Trophoblast cell (in vitro differentiated cells and primary cell): Measurements from ENCODE around the gene STK17A.

Experiments
- DNase-seq, 2 donors: peaks; one replicate each; pipeline ENCODE4 v3.0.0-alpha.2; 2016
- H2AFZ ChIP-seq: 2 replicates; pipeline ENCODE4 v1.6.1; 2013; ENCODE audit warnings: low read length, moderate library complexity, mild to moderate bottlenecking; ENCODE audit not compliant: insufficient read depth, poor library complexity
- H2AK5ac ChIP-seq: 2 replicates; pipeline ENCODE4 v1.6.1; 2013; ENCODE audit warnings: mild to moderate bottlenecking, low read length
- H2BK120ac ChIP-seq: 2 replicates; pipeline ENCODE4 v1.6.1; 2013; ENCODE audit warnings: low read length, mild to moderate bottlenecking, moderate library complexity; ENCODE audit not compliant: insufficient read depth, poor library complexity
- H2BK12ac ChIP-seq: 2 replicates; pipeline ENCODE4 v1.6.1; 2013; ENCODE audit warnings: mild to moderate bottlenecking, low read length, moderate library complexity
- H2BK5ac ChIP-seq: 2 replicates; pipeline ENCODE4 v1.6.1; 2013; ENCODE audit warnings: low read length, low read depth, moderate library complexity, mild to moderate bottlenecking; ENCODE audit not compliant: poor library complexity
- H3K14ac ChIP-seq: 2 replicates; pipeline ENCODE4 v1.6.1; 2013; ENCODE audit warnings: mild to moderate bottlenecking, low read length
- H3K18ac ChIP-seq: 2 replicates; pipeline ENCODE4 v1.6.1; 2013; ENCODE audit warnings: mild to moderate bottlenecking, low read length
- H3K23ac ChIP-seq: 2 replicates; pipeline ENCODE4 v1.6.1; 2013; ENCODE audit warnings: low read length
- H3K27ac ChIP-seq: 2 replicates; pipeline ENCODE4 v1.5.1; 2013; ENCODE audit warnings: low read depth, mild to moderate bottlenecking, inconsistent platforms, low read length, moderate library complexity
- H3K27me3 ChIP-seq: 2 replicates; pipeline ENCODE4 v1.6.1; 2013; ENCODE audit warnings: inconsistent platforms, mild to moderate bottlenecking, low read length, moderate library complexity; ENCODE audit not compliant: insufficient read depth
- H3K36me3 ChIP-seq, 2 experiments: 1 replicate in 1 of 2; 2 replicates in 1 of 2; pipeline ENCODE4 v1.6.1; 2013; ENCODE audit warnings: low read length in 2 of 2, mild to moderate bottlenecking in 2 of 2, moderate library complexity in 1 of 2; ENCODE audit not compliant: insufficient read depth in 2 of 2, control insufficient read depth in 1 of 2
- H3K4ac ChIP-seq: 2 replicates; pipeline ENCODE4 v1.6.1; 2013; ENCODE audit warnings: low read depth, mild to moderate bottlenecking, low read length, moderate library complexity
- H3K4me1 ChIP-seq, 2 experiments: 1 replicate in 1 of 2; 2 replicates in 1 of 2; pipeline ENCODE4 v1.6.1; 2013; ENCODE audit warnings: low read length in 2 of 2, mild to moderate bottlenecking in 2 of 2, moderate library complexity in 1 of 2; ENCODE audit not compliant: insufficient read depth in 2 of 2, control insufficient read depth in 1 of 2
- H3K4me2 ChIP-seq: 2 replicates; pipeline ENCODE4 v1.6.1; 2013; ENCODE audit warnings: inconsistent platforms, mild to moderate bottlenecking, low read length, moderate library complexity
- H3K4me3 ChIP-seq: 2 replicates; pipeline ENCODE4 v1.5.1; 2013; ENCODE audit warnings: mild to moderate bottlenecking, low read depth, low read length, inconsistent platforms
- H3K79me1 ChIP-seq: one replicate; pipeline ENCODE4 v1.6.1; 2013; ENCODE audit warnings: low read length
- H3K79me2 ChIP-seq: 2 replicates; pipeline ENCODE4 v1.6.1; 2013; ENCODE audit warnings: low read length, mild to moderate bottlenecking; ENCODE audit not compliant: control insufficient read depth, insufficient read depth, poor library complexity
- H3K9ac ChIP-seq: 2 replicates; pipeline ENCODE4 v1.6.1; 2013; ENCODE audit warnings: mild to moderate bottlenecking, low read length
- H3K9me3 ChIP-seq: 2 replicates; pipeline ENCODE4 v1.6.1; 2013; ENCODE audit warnings: low read depth, mild to moderate bottlenecking, control low read depth, inconsistent platforms, low read length; ENCODE audit not compliant: insufficient read depth
- H4K12ac ChIP-seq: 2 replicates; pipeline ENCODE4 v1.6.1; 2013; ENCODE audit warnings: low read depth, mild to moderate bottlenecking, low read length, moderate library complexity
- H4K8ac ChIP-seq: 2 replicates; pipeline ENCODE4 v1.6.1; 2013; ENCODE audit warnings: low read depth, mild to moderate bottlenecking, low read length, moderate library complexity
- H4K91ac ChIP-seq: one replicate; pipeline ENCODE4 v1.6.1; 2013; ENCODE audit warnings: low read depth, mild to moderate bottlenecking, low read length, moderate library complexity
- WGBS: extraction: QIAGEN DNeasy Blood & Tissue Kit; methylation state at CpG from one replicate; pipeline ENCODE4 v1.1.7; 2013; ENCODE audit warnings: missing lambda C conversion rate; ENCODE audit not compliant: insufficient read length, insufficient coverage; ENCODE audit errors: extremely low coverage; 5-methylcytosine and 5-hydroxymethylcytosine counted together

The STK17A gene

DNA sequence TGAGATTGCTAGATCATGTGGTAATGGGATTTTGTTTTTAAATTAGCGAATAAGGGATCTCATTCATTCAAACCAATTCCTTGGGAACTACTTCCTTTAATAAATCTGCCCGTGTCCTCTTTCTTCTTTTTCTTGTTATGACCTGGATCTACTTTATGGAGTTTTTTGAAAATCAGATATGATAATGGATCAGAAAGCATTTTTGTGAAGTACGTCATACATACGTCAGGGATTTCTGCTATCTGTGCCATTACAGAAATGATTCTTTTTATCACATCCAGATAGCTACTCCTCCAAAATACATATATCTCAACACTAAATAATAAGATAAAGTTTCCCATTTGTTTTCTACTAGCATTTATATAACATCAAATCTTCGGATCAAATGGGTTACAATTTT is 40.2 kb upstream of the STK17A start:
- Histone ChIP-seq H2AK5ac (no peak overlapping the region), H3K9me3 (no peaks in the 10 kb centered on the region), H3K9ac (no peak overlapping the region), H3K14ac (no peak overlapping the region), H4K12ac (no peak overlapping the region), H4K8ac (no peak overlapping the region), H2BK120ac (no peak overlapping the region), H3K23ac (no peak overlapping the region), H3K4me3 (no peak overlapping the region), H3K79me2 (no peaks in the 10 kb centered on the region), H3K18ac (no peak overlapping the region), H3K4ac (no peak overlapping the region), H2BK5ac (no peak overlapping the region), H2BK12ac (no peak overlapping the region), H2AFZ (no peak overlapping the region), H3K4me2 (no peak overlapping the region), H3K4me1 (no peaks in the 10 kb centered on the region), H3K27ac (no peak overlapping the region), H3K27me3 (no peaks in the 10 kb centered on the region), H4K91ac (no peak overlapping the region), H3K79me1 (no peaks in the 10 kb centered on the region), H3K36me3 (no peaks in the 10 kb centered on the region)
- WGBS: no CpG with 5 or more reads among the region's 5 CpGs
- DNase-seq: peak in 1 of 2 donors; percentile 60

DNA sequence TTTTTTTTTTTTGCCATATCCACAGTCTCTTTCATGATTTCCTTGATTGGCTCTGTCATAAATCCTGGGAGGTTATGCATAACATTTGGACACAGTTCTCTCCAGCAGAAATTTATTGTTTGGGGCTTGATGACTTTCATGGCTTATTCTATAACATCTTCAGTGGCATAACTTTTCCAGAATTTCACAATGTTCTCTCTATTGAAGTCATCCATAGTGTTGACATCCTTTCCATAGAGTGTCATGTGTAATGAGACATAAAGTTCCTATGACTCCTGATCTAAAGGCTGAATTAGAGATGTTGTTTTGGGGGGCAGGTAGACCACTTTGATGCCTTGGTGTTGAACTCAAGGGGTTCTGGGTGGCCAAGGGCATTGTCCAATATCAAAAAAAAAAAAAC is 36.7 kb upstream of the STK17A start:
- no peaks in the 10 kb centered on the region for H3K9me3 ChIP-seq
- H3K4me3 ChIP-seq: no peak overlapping the region
- H3K4me1 ChIP-seq: no peaks in the 10 kb centered on the region
- no peak overlapping the region for H4K91ac ChIP-seq
- no peak overlapping the region for H2BK12ac ChIP-seq
- H3K27ac ChIP-seq: no peak overlapping the region
- no peak overlapping the region for H3K23ac ChIP-seq
- no peaks in the 10 kb centered on the region for H3K36me3 ChIP-seq
- H2AFZ ChIP-seq: no peak overlapping the region
- H2BK5ac ChIP-seq: no peak overlapping the region
- H4K8ac ChIP-seq: no peak overlapping the region
- no peak overlapping the region for H3K4me2 ChIP-seq
- no peak overlapping the region for H3K18ac ChIP-seq
- H3K14ac ChIP-seq: no peak overlapping the region
- no peak overlapping the region for H2AK5ac ChIP-seq
- no peaks in the 10 kb centered on the region for H3K79me2 ChIP-seq
- H3K79me1 ChIP-seq: no peaks in the 10 kb centered on the region
- no peak for DNase-seq
- H3K27me3 ChIP-seq: no peaks in the 10 kb centered on the region
- H2BK120ac ChIP-seq: no peak overlapping the region
- no peak overlapping the region for H3K9ac ChIP-seq
- no peak overlapping the region for H3K4ac ChIP-seq
- H4K12ac ChIP-seq: no peak overlapping the region

DNA sequence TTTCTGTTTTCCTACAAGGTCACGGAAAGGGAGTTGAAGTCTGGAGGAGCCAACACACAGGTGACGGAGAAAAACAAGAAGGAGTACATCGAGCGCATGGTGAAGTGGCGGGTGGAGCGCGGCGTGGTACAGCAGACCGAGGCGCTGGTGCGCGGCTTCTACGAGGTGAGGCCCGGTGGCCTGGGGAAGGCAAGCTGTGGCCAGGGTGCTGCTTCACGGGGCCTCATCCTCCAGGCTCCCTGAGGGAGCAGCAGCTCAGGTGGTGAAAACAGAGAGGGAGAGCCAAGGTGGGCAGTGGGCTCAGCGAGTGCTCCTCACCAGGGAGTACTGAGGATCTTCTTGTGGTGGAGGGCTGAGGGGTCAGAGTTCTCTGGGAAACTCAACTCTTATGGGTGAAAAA is 32.5 kb upstream of the STK17A start:
- H3K36me3 ChIP-seq: no peaks in the 10 kb centered on the region
- H3K4me2 ChIP-seq: no peak overlapping the region
- no peak overlapping the region for H3K4me3 ChIP-seq
- H3K79me1 ChIP-seq: no peaks in the 10 kb centered on the region
- no peaks in the 10 kb centered on the region for H3K27me3 ChIP-seq
- H3K4ac ChIP-seq: no peak overlapping the region
- no peak overlapping the region for H3K23ac ChIP-seq
- no peak overlapping the region for H3K27ac ChIP-seq
- H4K8ac ChIP-seq: no peak overlapping the region
- no peak overlapping the region for H2AFZ ChIP-seq
- no peak for DNase-seq
- no peak overlapping the region for H3K9ac ChIP-seq
- H4K91ac ChIP-seq: no peak overlapping the region
- H2AK5ac ChIP-seq: no peak overlapping the region
- no peaks in the 10 kb centered on the region for H3K4me1 ChIP-seq
- H3K14ac ChIP-seq: no peak overlapping the region
- H3K9me3 ChIP-seq: no peaks in the 10 kb centered on the region
- no peak overlapping the region for H2BK5ac ChIP-seq
- no peak overlapping the region for H3K18ac ChIP-seq
- no peak overlapping the region for H4K12ac ChIP-seq
- H2BK12ac ChIP-seq: no peak overlapping the region
- WGBS: no CpG with 5 or more reads among the region's 16 CpGs
- H2BK120ac ChIP-seq: no peak overlapping the region
- H3K79me2 ChIP-seq: no peaks in the 10 kb centered on the region

DNA sequence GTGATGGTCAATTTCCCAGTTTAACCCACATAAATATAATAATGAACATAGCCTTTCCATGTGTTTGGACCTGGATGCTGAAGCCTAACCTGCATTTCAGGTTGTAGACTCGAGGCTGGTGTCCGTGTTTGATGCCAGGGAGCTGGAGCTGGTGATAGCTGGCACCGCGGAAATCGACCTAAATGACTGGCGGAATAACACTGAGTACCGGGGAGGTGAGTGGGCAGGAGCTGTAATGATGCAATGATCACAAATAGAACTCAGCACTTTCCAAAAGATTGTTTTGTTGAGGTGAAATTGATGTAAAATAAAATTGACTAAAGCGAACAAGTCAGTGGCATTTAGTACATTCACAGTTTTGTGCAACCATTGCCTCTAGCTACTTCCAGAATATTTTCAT is 30.8 kb upstream of the STK17A start:
- H3K14ac ChIP-seq: no peak overlapping the region
- WGBS: no CpG with 5 or more reads among the region's 8 CpGs
- no peak overlapping the region for H2BK5ac ChIP-seq
- no peak for DNase-seq
- no peaks in the 10 kb centered on the region for H3K79me1 ChIP-seq
- H3K4ac ChIP-seq: no peak overlapping the region
- H3K79me2 ChIP-seq: no peaks in the 10 kb centered on the region
- no peak overlapping the region for H2BK12ac ChIP-seq
- no peak overlapping the region for H3K18ac ChIP-seq
- H3K9me3 ChIP-seq: no peaks in the 10 kb centered on the region
- no peak overlapping the region for H3K4me3 ChIP-seq
- H3K9ac ChIP-seq: no peak overlapping the region
- no peak overlapping the region for H2AK5ac ChIP-seq
- H3K36me3 ChIP-seq: no peaks in the 10 kb centered on the region
- no peaks in the 10 kb centered on the region for H3K4me1 ChIP-seq
- no peak overlapping the region for H2BK120ac ChIP-seq
- no peak overlapping the region for H3K27ac ChIP-seq
- no peak overlapping the region for H3K4me2 ChIP-seq
- H4K8ac ChIP-seq: no peak overlapping the region
- H4K12ac ChIP-seq: no peak overlapping the region
- H2AFZ ChIP-seq: no peak overlapping the region
- H4K91ac ChIP-seq: no peak overlapping the region
- no peak overlapping the region for H3K23ac ChIP-seq
- no peaks in the 10 kb centered on the region for H3K27me3 ChIP-seq

DNA sequence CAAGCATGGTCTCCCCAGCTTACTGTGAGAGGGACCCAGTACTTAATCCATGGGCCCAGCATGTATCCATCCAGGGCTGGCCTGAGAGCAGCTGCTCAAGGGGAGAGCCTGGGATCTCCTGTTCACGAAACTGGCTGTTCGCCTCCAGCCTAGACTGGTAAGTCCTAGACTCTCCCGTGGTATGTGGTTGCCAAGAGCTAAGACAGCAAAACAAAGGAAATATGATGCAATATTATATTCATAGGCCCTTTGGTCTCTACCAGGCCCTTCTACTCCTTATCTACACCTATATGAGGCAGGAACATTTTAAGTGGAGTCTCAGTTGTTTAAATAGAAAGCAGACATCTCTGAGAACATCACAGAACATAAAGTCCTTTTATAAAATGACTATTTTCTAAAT is 28.9 kb upstream of the STK17A start:
- Histone ChIP-seq H3K4me3 (no peak overlapping the region), H3K36me3 (no peaks in the 10 kb centered on the region), H2BK120ac (no peak overlapping the region), H3K14ac (no peak overlapping the region), H3K4ac (no peak overlapping the region), H3K9me3 (no peaks in the 10 kb centered on the region), H2BK5ac (no peak overlapping the region), H3K4me2 (no peak overlapping the region), H3K27ac (no peak overlapping the region), H4K91ac (no peak overlapping the region), H3K79me1 (no peaks in the 10 kb centered on the region), H4K12ac (no peak overlapping the region), H4K8ac (no peak overlapping the region), H3K18ac (no peak overlapping the region), H3K27me3 (no peaks in the 10 kb centered on the region), H3K9ac (no peak overlapping the region), H3K23ac (no peak overlapping the region), H2AK5ac (no peak overlapping the region), H2AFZ (no peak overlapping the region), H3K4me1 (no peaks in the 10 kb centered on the region), H3K79me2 (no peaks in the 10 kb centered on the region), H2BK12ac (no peak overlapping the region)
- DNase-seq: peak; percentile 88 to 94
- WGBS: no CpG with 5 or more reads among the region's 3 CpGs
